Fibroblast of pulmonary artery (primary cell): Measurements from ENCODE around the gene MACROD2.

ENCODE experiments used
- DNase-seq: peaks from one replicate; pipeline ENCODE4 v3.0.0-alpha.2; 2010; ENCODE audit warnings: low read depth
- H3K4me3 ChIP-seq: replicated peaks from 2 replicates; pipeline ENCODE4 v1.5.1; 2011; ENCODE audit warnings: low read depth, mild to moderate bottlenecking, control low read depth, low read length, moderate library complexity
- TF ChIP-seq, protein P1 (sequence below): IDR thresholded peaks from 2 replicates; pipeline ENCODE4 v1.5.1; 2011; ENCODE audit warnings: mild to moderate bottlenecking, control low read depth, low read length, inconsistent platforms; ENCODE audit errors: missing control alignments

The MACROD2 gene

DNA sequence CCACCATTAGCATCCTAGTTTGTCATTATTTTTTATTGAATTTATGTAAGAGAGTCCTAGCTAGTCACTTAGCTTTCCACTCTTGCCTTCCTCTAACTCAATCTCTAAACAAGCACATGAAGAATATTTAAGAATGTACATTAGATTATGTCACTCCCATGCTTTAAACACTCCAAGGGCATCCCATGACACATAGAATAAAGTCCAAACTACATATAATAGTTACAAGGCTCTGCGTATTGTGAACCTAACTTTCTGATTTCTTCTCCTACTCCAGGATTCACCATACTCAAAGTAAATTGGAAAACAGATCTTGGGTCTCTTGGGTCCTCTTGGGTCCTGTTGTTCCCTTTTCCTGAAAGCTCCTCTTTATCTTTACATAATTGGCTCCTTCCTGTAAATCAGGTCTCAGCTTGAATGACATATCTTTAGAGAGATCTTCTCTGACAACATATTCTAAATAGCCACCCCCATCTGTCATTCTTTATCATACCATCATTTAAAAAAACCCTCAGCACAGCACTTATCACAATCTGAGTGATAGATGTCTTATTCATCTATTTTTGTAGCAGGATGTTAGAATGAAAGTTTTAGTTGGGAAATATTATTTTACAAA is 1384.5 kb downstream of the MACROD2 start:
- DNase-seq = no peak
- no peak overlapping the region for H3K4me3 ChIP-seq
- TF ChIP-seq, protein P1, sequence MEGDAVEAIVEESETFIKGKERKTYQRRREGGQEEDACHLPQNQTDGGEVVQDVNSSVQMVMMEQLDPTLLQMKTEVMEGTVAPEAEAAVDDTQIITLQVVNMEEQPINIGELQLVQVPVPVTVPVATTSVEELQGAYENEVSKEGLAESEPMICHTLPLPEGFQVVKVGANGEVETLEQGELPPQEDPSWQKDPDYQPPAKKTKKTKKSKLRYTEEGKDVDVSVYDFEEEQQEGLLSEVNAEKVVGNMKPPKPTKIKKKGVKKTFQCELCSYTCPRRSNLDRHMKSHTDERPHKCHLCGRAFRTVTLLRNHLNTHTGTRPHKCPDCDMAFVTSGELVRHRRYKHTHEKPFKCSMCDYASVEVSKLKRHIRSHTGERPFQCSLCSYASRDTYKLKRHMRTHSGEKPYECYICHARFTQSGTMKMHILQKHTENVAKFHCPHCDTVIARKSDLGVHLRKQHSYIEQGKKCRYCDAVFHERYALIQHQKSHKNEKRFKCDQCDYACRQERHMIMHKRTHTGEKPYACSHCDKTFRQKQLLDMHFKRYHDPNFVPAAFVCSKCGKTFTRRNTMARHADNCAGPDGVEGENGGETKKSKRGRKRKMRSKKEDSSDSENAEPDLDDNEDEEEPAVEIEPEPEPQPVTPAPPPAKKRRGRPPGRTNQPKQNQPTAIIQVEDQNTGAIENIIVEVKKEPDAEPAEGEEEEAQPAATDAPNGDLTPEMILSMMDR = no peak

DNA sequence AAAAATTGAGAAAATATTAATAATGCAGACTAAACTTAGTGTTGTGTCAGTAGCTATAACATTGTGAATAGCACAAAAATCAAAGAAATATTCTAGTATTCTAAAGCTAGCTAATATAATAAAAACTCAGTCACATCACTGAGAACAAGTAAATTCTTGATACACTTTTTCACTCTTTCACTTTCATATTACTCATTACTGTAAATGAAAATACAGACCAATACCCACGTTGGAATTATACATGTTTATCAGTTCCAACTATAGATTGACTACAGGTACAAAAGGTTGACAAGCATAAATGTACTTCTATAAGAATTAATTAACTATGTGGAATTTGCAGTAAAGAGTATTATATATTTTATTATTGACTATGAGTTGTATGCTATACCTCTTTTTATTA is 1385.5 kb downstream of the MACROD2 start:
- DNase-seq = no peak
- TF ChIP-seq, protein P1 = no peak
- H3K4me3 ChIP-seq = no peak overlapping the region

DNA sequence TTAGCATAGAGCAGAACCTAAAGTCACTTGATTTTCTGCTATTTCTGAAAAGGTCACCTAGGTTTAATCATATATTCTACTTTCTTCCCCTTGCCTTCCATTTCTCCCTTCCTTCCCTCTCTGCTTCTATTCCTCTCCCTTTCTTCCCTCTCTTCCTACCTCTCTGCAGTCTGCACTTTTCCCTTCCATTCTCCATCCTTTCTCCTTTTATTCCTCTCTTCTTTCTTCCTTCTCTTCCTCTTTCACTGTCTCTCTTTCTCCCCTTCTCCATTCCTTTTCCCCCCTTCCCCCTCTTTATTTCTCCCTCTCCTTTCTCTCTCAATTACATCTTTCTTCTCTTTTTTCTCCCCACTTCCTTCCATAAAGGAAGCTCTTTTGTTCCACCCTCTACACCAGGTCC is 1391.9 kb downstream of the MACROD2 start:
- TF ChIP-seq, protein P1 = no peak
- no peak for DNase-seq
- H3K4me3 ChIP-seq = no peak overlapping the region

DNA sequence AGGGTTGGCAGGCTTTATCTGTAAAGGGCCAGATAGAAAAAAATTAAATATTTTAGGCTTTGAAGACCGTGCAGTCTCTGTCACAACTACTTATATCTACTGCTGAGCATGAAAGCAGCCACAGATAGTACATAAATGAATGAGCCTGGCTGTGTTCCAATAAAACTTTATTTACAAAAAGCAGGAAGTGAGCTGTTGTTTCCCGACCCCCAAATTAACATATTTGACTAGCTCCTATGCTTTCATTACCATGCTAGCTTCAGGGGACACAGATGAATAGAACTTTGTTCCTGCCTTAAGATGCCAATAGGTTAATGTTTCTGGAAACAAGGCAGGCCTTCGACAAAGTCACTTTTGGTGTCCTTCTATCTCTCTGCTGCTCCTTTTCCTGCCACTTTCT is 1400.1 kb downstream of the MACROD2 start:
- H3K4me3 ChIP-seq = no peak overlapping the region
- no peak for DNase-seq
- TF ChIP-seq, protein P1 = no peak

DNA sequence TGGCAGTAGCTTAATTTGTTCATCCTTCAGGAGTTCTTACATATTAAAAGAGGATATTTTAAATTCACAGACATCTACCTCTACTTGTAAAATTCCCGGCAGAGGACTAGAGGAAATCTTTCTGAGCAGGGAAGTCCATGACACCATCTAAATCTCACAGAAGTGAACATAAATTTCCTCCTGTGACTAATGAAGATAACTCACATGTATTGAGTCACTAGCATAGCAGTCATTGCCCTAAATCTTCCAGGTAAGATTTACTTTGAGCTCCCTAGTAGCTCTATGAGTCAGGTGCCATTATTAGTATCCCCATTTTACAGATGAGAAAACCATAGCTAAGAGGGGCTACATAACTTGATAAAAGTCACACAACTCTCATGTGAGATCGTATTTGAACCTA is 1400.7 kb downstream of the MACROD2 start:
- no peak for DNase-seq
- H3K4me3 ChIP-seq = no peak overlapping the region
- TF ChIP-seq, protein P1 = no peak

DNA sequence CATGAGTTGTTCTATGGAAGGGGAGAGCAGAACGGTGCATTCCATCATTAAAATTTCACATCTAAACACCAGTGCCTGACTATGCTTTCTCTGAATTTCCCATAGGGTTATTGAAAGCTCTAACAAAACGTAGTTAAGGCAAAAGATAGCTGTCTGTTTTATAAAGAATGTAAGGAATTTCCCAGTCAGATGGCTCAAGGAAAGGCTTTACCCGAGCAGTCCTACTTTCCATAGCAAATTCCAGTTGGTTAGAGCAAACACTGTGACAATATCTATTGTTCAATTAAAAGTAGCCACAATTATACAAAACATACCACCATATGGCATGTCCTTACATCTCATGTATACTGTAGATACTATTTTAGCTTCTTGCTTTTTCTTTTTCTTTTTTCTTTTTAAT is 1401.6 kb downstream of the MACROD2 start:
- TF ChIP-seq, protein P1 = no peak
- no peak overlapping the region for H3K4me3 ChIP-seq
- no peak for DNase-seq

DNA sequence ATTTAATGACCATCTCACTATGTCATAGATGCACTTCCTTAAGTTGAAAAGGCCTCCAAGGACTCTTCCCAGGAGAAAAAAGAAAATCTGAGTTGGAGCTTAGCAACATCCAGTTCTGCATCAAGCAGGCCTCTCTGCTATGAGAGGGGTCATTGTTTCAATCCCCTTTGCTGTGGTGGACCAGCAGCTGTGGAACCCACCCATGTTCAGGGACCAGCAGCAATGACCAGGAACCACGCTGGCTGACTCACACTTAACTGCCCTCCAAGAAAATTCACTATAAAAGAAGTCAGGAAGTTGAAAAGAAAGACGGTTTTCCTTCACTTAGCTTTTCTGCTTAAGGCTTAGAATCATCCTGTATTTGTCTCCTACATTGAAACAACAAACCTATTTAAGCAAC is 1404.5 kb downstream of the MACROD2 start:
- H3K4me3 ChIP-seq = no peak overlapping the region
- no peak for DNase-seq
- TF ChIP-seq, protein P1 = no peak
